ENCODE measurements around the gene RNF152.

The RNF152 gene

GRCh38 chr18:61852496-61852895 is 40.3 kb downstream of the RNF152 start:
- DNase-seq, result no peak

GRCh38 chr18:61851940-61852451 is 40.8 kb downstream of the RNF152 start:
- no peak for DNase-seq

GRCh38 chr18:61851279-61851678 is 41.5 kb downstream of the RNF152 start:
- no peak for DNase-seq

- DNase-seq, result no peak
Measured at GRCh38 chr18:61850756-61851155, 42.1 kb downstream of the RNF152 start.

- no peak for DNase-seq
Measured at GRCh38 chr18:61847164-61847791, 45.5 kb downstream of the RNF152 start.

- no peak for DNase-seq
Measured at GRCh38 chr18:61845197-61845596, 47.6 kb downstream of the RNF152 start.

GRCh38 chr18:61844726-61845125 is 48.1 kb downstream of the RNF152 start:
- DNase-seq, result no peak

GRCh38 chr18:61842146-61842545 is 50.7 kb downstream of the RNF152 start:
- DNase-seq, result no peak

- no peak for DNase-seq
Measured at GRCh38 chr18:61841706-61842105, 51.1 kb downstream of the RNF152 start.

- no peak for DNase-seq
Measured at GRCh38 chr18:61840324-61840723, 52.5 kb downstream of the RNF152 start.

- DNase-seq, result no peak
Measured at GRCh38 chr18:61838521-61838920, 54.3 kb downstream of the RNF152 start.

- no peak for DNase-seq
Measured at GRCh38 chr18:61833978-61834377, 58.8 kb downstream of the RNF152 start.

- DNase-seq, result peak; percentile 15 to 49 (median 30)
Measured at GRCh38 chr18:61833387-61833786, 59.4 kb downstream of the RNF152 start.

GRCh38 chr18:61832858-61833257 is 59.9 kb downstream of the RNF152 start:
- DNase-seq, result no peak

GRCh38 chr18:61831071-61831470 is 61.7 kb downstream of the RNF152 start:
- DNase-seq, result peak in 1 of 3 donors; percentile 9

GRCh38 chr18:61829108-61829507 is 63.7 kb downstream of the RNF152 start:
- no peak for DNase-seq

GRCh38 chr18:61827591-61827990 is 65.2 kb downstream of the RNF152 start:
- peak; percentile 16 to 34 (median 31) for DNase-seq

- no peak for DNase-seq
Measured at GRCh38 chr18:61825386-61825785, 67.4 kb downstream of the RNF152 start.

GRCh38 chr18:61824733-61825363 is 68.0 kb downstream of the RNF152 start:
- no peak for DNase-seq

GRCh38 chr18:61823595-61823994 is 69.2 kb downstream of the RNF152 start:
- DNase-seq, result no peak

GRCh38 chr18:61822879-61823278 is 69.9 kb downstream of the RNF152 start:
- peak in 1 of 3 donors; percentile 4 for DNase-seq

GRCh38 chr18:61821748-61822147 is 71.1 kb downstream of the RNF152 start:
- DNase-seq, result no peak

GRCh38 chr18:61820882-61821281 is 71.9 kb downstream of the RNF152 start:
- DNase-seq, result no peak

GRCh38 chr18:61817086-61817485 is 75.7 kb downstream of the RNF152 start:
- DNase-seq, result no peak
